Neural cell (in vitro differentiated cells): ENCODE data around the gene ARHGAP18.

Experiments
- CTCF ChIP-seq: fragments of 450-650 bp; IDR thresholded peaks from 2 replicates; pipeline ENCODE4 v1.5.1; 2014; ENCODE audit warnings: antibody characterized with exemption, mild to moderate bottlenecking, moderate library complexity; ENCODE audit not compliant: poor library complexity, severe bottlenecking
- REST ChIP-seq: IDR thresholded peaks from 2 replicates; pipeline ENCODE4 v1.6.1; 2012; ENCODE audit warnings: borderline replicate concordance

DNA sequence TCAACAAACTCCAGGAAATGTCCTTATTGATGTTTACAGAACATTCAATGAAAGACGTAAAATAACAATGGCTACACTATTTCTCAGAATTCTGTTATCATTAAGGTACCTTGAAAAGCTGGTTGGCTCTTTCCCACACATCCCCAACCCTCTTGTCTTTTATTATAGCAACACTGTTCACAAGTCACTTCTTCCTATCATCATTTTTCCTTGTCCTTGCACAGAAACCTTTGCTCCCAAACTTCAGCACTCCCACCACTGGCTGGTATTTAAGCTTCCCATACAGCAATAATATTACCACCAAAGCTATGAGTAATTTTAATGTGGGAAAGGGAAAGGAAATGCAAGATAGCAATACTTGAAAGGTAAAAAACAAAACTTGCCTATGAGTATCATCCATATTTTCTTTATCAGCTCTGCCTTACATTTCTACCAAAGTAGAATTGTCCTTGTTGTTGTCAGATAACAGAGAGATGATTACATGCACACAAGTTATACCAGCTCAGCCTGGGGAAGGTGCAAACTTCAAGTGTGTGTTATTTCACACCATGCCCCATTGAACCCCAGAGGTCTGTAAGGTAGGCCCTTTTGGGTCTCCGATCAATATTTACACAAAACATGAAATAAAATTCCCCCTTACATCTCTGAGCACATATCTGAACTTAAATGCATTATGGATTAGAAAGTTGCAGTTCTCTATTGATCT, 32.2 kb downstream of the ARHGAP18 start:
- TF ChIP-seq CTCF (no peak), REST (no peak)
